ENCODE results near the gene RNF182.
"Not testable (repeated sequence)": the region's sequence is repeated elsewhere in the genome, so short reads cannot be mapped to it uniquely, and the experiment has no call there.

The RNF182 gene

GRCh38 chr6:14004258-14004657, 79.5 kb downstream of the RNF182 start:
- no peak for DNase-seq

GRCh38 chr6:14008809-14009208, 84.1 kb downstream of the RNF182 start:
- no peak for DNase-seq

GRCh38 chr6:14009431-14009830, 84.7 kb downstream of the RNF182 start:
- no peak for DNase-seq

GRCh38 chr6:14010275-14010674, 85.5 kb downstream of the RNF182 start:
- DNase-seq: no peak

GRCh38 chr6:14012313-14013030, 87.7 kb downstream of the RNF182 start:
- DNase-seq: no peak

GRCh38 chr6:14015964-14016363, 91.2 kb downstream of the RNF182 start:
- DNase-seq: no peak

- DNase-seq: no peak
Observed at GRCh38 chr6:14016432-14016831, 91.7 kb downstream of the RNF182 start.

GRCh38 chr6:14016935-14017625, 92.3 kb downstream of the RNF182 start:
- no peak for DNase-seq

GRCh38 chr6:14017626-14018475, 93.1 kb downstream of the RNF182 start:
- no peak for DNase-seq

GRCh38 chr6:14018559-14018958, 93.8 kb downstream of the RNF182 start:
- DNase-seq: not testable (repeated sequence)

GRCh38 chr6:14020551-14020950, 95.8 kb downstream of the RNF182 start:
- DNase-seq: no peak

GRCh38 chr6:14021449-14021848, 96.7 kb downstream of the RNF182 start:
- no peak for DNase-seq

GRCh38 chr6:14022673-14023072, 97.9 kb downstream of the RNF182 start:
- DNase-seq: no peak

- DNase-seq: no peak
Observed at GRCh38 chr6:14023855-14024254, 99.1 kb downstream of the RNF182 start.

GRCh38 chr6:14025160-14025559, 100.4 kb downstream of the RNF182 start:
- DNase-seq: no peak

- DNase-seq: no peak
Observed at GRCh38 chr6:14026831-14027539, 102.2 kb downstream of the RNF182 start.

GRCh38 chr6:14028631-14029030, 103.9 kb downstream of the RNF182 start:
- no peak for DNase-seq

- DNase-seq: no peak
Observed at GRCh38 chr6:14029605-14030004, 104.9 kb downstream of the RNF182 start.

Measured in KG1 (cell line).